A549 (cell line): ENCODE data around the gene RRP15. TPM values are rescaled to one million over a fixed set of nuclear protein-coding genes. Genes with fewer than 3 reads are reported as not detected.

Experiments used
- ATAC-seq, 2 experiments: fragments of 200-7000 bp in 1 of 2; fragments of >200 bp in 1 of 2; cut with Nextera tagmentation in 1 of 2; cut with Tn5 transposase in 1 of 2; 3 replicates each; pipeline versions ENCODE4 v1.8.0 to v1.9.1; 2018 to 2020; ENCODE audit warnings: mild to moderate bottlenecking in 1 of 2, moderate library complexity in 1 of 2
- CTCF ChIA-PET: fragments of 300-600 bp; sonication (Branson Sonifier 250); formaldehyde crosslinking; extraction: SDS; loops from one replicate; lab custom pipeline; 2021; ENCODE audit warnings: antibody characterized with exemption, inconsistent platforms; lab: Yijun Ruan, JAX
- POLR2A ChIA-PET: fragments of 350-600 bp; formaldehyde crosslinking; extraction: SDS; loops from one replicate; lab custom pipeline; 2021; ENCODE audit warnings: antibody characterized with exemption, inconsistent platforms; lab: Yijun Ruan, JAX
- DNase-seq, 2 experiments: peaks; one replicate each; pipeline versions ENCODE4 v3.0.0 to v3.0.0-alpha.2; 2011 to 2016; ENCODE audit warnings: low read depth in 1 of 2, low spot score in 1 of 2
- FAIRE-seq: peaks from 2 replicates; lab custom pipeline; 2011; peaks lifted over from hg19 to GRCh38; lab: Jason Lieb, UNC
- H3K27ac ChIP-seq, 2 experiments: fragments of >200 bp; sonication (Bioruptor Twin); formaldehyde crosslinking; 3 replicates each; pipeline ENCODE4 v1.5.1; 2016 to 2017
- H3K4me1 ChIP-seq: fragments of >200 bp; sonication (Bioruptor Twin); formaldehyde crosslinking; 3 replicates; pipeline ENCODE4 v1.6.1; 2016
- H3K4me2 ChIP-seq: fragments of >200 bp; sonication (Bioruptor Twin); formaldehyde crosslinking; 3 replicates; pipeline ENCODE4 v1.6.1; 2016
- H3K4me3 ChIP-seq: fragments of >200 bp; sonication (Bioruptor Twin); formaldehyde crosslinking; 3 replicates; pipeline ENCODE4 v1.5.1; 2016
- H3K9me3 ChIP-seq: fragments of >200 bp; sonication (Bioruptor Twin); formaldehyde crosslinking; 3 replicates; pipeline ENCODE4 v1.6.1; 2016
- BHLHE40 ChIP-seq: IDR thresholded peaks from 2 replicates; pipeline ENCODE4 v1.6.1; 2012; ENCODE audit warnings: low read depth, low read length, inconsistent platforms
- CBX8 ChIP-seq: fragments of 200-600 bp; sonication (generic); IDR thresholded peaks from 2 replicates; pipeline ENCODE4 v1.6.1; 2016
- CEBPB ChIP-seq, 2 experiments: fragments of >200 bp in 1 of 2; sonication (Bioruptor Twin) in 1 of 2; formaldehyde crosslinking in 1 of 2; IDR thresholded peaks; 2 replicates each; pipeline ENCODE4 v1.6.1; 2012 to 2016
- CHD2 ChIP-seq: fragments of 150-350 bp; IDR thresholded peaks from 2 replicates; pipeline ENCODE4 v1.6.1; 2014; ENCODE audit warnings: low read length; ENCODE audit not compliant: partially characterized antibody
- ESRRA ChIP-seq: fragments of 150-350 bp; IDR thresholded peaks from 2 replicates; pipeline ENCODE4 v1.6.1; 2014; ENCODE audit warnings: mild to moderate bottlenecking, low read length, borderline replicate concordance
- KDM5A ChIP-seq: fragments of 200-600 bp; sonication (generic); IDR thresholded peaks from 2 replicates; pipeline ENCODE4 v1.6.1; 2016; ENCODE audit warnings: antibody characterized with exemption, mild to moderate bottlenecking
- MAFK ChIP-seq: fragments of 450-650 bp; IDR thresholded peaks from 2 replicates; pipeline ENCODE4 v1.6.1; 2014; ENCODE audit not compliant: partially characterized antibody
- NFE2L2 ChIP-seq: fragments of 150-350 bp; conservative IDR thresholded peaks from 2 replicates; pipeline ENCODE4 v1.6.1; 2014; ENCODE audit warnings: low read length
- POLR2A ChIP-seq: IDR thresholded peaks from 2 replicates; pipeline ENCODE4 v1.6.1; 2012; ENCODE audit warnings: mild to moderate bottlenecking, low read length
- POLR2AphosphoS2 ChIP-seq: conservative IDR thresholded peaks from 2 replicates; pipeline ENCODE4 v1.6.1; 2012; ENCODE audit warnings: low read length, improper control_type of control experiment, inconsistent platforms
- RAD21 ChIP-seq, 2 experiments: fragments of >200 bp in 1 of 2; sonication (Bioruptor Twin) in 1 of 2; formaldehyde crosslinking in 1 of 2; IDR thresholded peaks in 1 of 2; conservative IDR thresholded peaks in 1 of 2; 2 replicates in 1 of 2; 3 replicates in 1 of 2; pipeline ENCODE4 v1.6.1; 2012 to 2018; ENCODE audit warnings: inconsistent platforms in 1 of 2
- SMC3 ChIP-seq: fragments of >200 bp; sonication (Bioruptor Twin); formaldehyde crosslinking; IDR thresholded peaks from 3 replicates; pipeline ENCODE4 v1.6.1; 2018; ENCODE audit warnings: inconsistent platforms
- ZNF302 ChIP-seq: fragments of 250-450 bp; sonication (Bioruptor Pico); IDR thresholded peaks from 2 replicates; pipeline ENCODE4 v1.9.0; 2021; ENCODE audit warnings: inconsistent platforms, mild to moderate bottlenecking, moderate library complexity
- ZSCAN20 ChIP-seq: fragments of 250-450 bp; sonication (Bioruptor Pico); IDR thresholded peaks from 2 replicates; pipeline ENCODE4 v1.8.0; 2022; ENCODE audit warnings: mild to moderate bottlenecking, moderate library complexity
- WGBS: methylation state at CpG from one replicate; pipeline ENCODE4 v1.1.6; 2017; ENCODE audit errors: missing lambda C conversion rate; 5-methylcytosine and 5-hydroxymethylcytosine counted together
- polyA plus RNA-seq, 4 experiments: library from polyadenylated mRNA; depleted of rRNA in 3 of 4; stranded (reverse); fragments of >200 nt; fragmentation: RNase III in 1 of 4; extraction: RNeasy Plus Mini Kit Qiagen cat#74134 plus additional on column Dnase treatment in 1 of 4; gene quantifications; 2 replicates in 3 of 4; 3 replicates in 1 of 4; pipeline ENCODE4 v1.2.3, GENCODE V29; 2011 to 2017
- TF ChIP-seq, protein P1 (sequence below): fragments of 200-600 bp; sonication (generic); IDR thresholded peaks from 2 replicates; pipeline ENCODE4 v1.6.1; 2016; ENCODE audit warnings: antibody characterized with exemption, mild to moderate bottlenecking, moderate library complexity
- TF ChIP-seq, protein P2 (sequence below): fragments of >200 bp; sonication (Bioruptor Twin); formaldehyde crosslinking; IDR thresholded peaks from 3 replicates; pipeline ENCODE4 v1.5.1; 2016

Gene RRP15
- polyA plus RNA-seq, 2 of the 4 experiments (the other 2 are of a cell fraction) = 15.6 to 19.5 TPM

DNA sequence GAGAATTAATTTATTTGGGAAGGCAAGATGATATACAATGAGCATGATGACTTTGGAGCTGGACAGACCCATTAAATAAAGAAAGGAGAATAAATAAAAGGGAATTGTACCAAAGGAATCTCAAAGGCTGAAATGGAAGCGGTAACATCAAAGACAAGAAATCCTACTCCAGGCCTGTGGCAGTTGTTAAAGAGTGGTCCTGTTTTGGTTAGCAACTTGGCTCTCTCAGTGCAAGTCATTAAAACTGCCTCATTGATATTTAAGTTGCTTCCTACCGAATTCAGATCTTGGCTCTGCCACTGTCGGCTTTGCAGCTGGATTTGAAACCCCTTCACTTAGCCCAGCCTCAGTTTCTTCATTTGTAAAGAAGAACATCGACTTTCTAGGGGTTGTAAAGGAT, 70.2 kb downstream of the RRP15 start:
- ATAC-seq (no peak), DNase-seq (no peak), FAIRE-seq (no peak)
- TF ChIP-seq POLR2A = no peak
- TF ChIP-seq MAFK = no peak
- TF ChIP-seq, protein P1, sequence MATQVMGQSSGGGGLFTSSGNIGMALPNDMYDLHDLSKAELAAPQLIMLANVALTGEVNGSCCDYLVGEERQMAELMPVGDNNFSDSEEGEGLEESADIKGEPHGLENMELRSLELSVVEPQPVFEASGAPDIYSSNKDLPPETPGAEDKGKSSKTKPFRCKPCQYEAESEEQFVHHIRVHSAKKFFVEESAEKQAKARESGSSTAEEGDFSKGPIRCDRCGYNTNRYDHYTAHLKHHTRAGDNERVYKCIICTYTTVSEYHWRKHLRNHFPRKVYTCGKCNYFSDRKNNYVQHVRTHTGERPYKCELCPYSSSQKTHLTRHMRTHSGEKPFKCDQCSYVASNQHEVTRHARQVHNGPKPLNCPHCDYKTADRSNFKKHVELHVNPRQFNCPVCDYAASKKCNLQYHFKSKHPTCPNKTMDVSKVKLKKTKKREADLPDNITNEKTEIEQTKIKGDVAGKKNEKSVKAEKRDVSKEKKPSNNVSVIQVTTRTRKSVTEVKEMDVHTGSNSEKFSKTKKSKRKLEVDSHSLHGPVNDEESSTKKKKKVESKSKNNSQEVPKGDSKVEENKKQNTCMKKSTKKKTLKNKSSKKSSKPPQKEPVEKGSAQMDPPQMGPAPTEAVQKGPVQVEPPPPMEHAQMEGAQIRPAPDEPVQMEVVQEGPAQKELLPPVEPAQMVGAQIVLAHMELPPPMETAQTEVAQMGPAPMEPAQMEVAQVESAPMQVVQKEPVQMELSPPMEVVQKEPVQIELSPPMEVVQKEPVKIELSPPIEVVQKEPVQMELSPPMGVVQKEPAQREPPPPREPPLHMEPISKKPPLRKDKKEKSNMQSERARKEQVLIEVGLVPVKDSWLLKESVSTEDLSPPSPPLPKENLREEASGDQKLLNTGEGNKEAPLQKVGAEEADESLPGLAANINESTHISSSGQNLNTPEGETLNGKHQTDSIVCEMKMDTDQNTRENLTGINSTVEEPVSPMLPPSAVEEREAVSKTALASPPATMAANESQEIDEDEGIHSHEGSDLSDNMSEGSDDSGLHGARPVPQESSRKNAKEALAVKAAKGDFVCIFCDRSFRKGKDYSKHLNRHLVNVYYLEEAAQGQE = no peak
- TF ChIP-seq ZNF302 (CRISPR knock-in tag) = no peak
- POLR2A ChIA-PET = no interaction called here
- Histone ChIP-seq H3K4me2 (no peak overlapping the region), H3K4me1 (peaks cover 95% of the 10 kb centered on the region), H3K27ac (peak overlapping the region in 1 of 2 experiments; percentile 62; a peak in 3 of 6 replicates), H3K9me3 (no peaks in the 10 kb centered on the region), H3K4me3 (no peak overlapping the region)
- 71% methylated on average over 4 of the region's 4 CpGs for WGBS
- CTCF ChIA-PET = interaction anchor here (0.7 to 0.9 kb wide), 2 partner anchors 9 to 10 kb away, joined by 3 read pairs; no protein-coding TSS in a partner anchor

DNA sequence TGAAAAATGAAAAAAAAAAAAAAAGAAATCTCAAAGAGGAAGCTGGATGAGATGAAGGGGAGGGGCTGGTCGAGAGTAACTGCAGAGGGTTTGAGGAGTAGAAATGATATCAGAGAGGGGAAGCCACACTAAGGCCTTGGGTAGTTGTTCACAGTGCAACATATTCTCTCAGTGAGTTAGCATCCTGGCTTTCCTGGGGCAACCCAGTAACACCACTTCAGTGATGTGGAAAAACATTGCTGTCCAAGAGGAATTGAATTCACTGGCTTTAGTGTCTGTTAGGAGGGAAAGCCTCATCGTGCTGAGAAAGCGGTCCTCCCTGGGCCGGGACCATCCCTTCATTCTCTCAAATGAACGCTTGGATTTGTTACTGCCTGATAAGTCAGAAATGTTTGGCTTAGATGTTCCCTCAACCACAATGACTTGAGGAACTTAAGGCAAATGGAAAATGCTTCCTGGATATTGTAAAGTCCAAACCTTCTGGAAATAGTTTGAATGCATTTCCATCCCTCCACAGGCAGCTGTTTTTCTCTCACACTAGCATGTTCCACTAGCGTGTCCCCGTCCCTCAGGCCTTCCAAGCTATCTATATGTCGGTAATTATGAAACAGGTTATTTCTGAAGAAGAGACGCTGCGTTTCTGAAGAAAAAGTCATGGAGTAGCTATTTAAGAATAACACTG, 72.3 kb downstream of the RRP15 start:
- no peak overlapping the region for H3K4me3 ChIP-seq
- no peak for FAIRE-seq

DNA sequence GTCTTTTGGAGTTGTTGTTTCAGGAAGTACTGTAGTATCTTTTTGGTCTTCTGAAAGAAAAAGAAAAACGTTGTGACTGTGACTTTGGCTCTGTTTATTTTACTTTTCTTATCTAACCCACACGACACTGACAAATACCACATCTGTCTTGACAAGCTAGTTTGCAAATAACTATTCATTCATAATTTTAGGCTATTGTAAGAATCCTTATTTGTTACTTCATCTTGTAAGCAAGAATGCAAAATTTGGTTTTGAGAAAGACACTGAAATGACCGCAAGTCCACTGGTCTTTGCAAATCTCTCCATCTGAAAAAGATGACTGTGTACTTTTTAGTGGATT, 72.8 kb downstream of the RRP15 start:
- WGBS = 63% methylated on average over 3 of the region's 3 CpGs
- Histone ChIP-seq H3K4me3 (no peak overlapping the region), H3K4me1 (peaks cover 93% of the 10 kb centered on the region), H3K27ac (peak overlapping the region in 1 of 2 experiments; percentile 66; a peak in 3 of 6 replicates), H3K4me2 (no peak overlapping the region), H3K9me3 (no peaks in the 10 kb centered on the region)
- ATAC-seq = no peak
- ChIA-PET CTCF (interaction anchor here (1.4 kb wide), 1 partner anchor 11 kb away, joined by 3 read pairs; no protein-coding TSS in a partner anchor), POLR2A (interaction anchor here (1.0 kb wide), 1 partner anchor 13 kb away, joined by 3 read pairs; the partner anchor contains the start of gene TGFB2)
- DNase-seq = no peak
- TF ChIP-seq CEBPB (IDR thresholded peaks at IDR 0.05) = no peak
- no peak for FAIRE-seq

More for the DNA sequence above, 72.3 kb downstream of the RRP15 start:
- DNase-seq (no peak), ATAC-seq (no peak; a peak in 2 of 6 replicates)
- WGBS = 87% methylated on average over 10 of the region's 10 CpGs
- ChIA-PET CTCF (interaction anchor here (1.4 kb wide), 1 partner anchor 10 kb away, joined by 3 read pairs; no protein-coding TSS in a partner anchor), POLR2A (no interaction called here)
- no peak overlapping the region for H3K4me2 ChIP-seq
- H3K9me3 ChIP-seq = no peaks in the 10 kb centered on the region
- H3K4me1 ChIP-seq = peaks cover 93% of the 10 kb centered on the region
- no peak for TF ChIP-seq CHD2
- no peak for TF ChIP-seq ZSCAN20 (CRISPR knock-in tag)
- TF ChIP-seq BHLHE40 = no peak
- peak overlapping the region; percentile 23 to 66; a peak in 3 of 6 replicates for H3K27ac ChIP-seq

DNA sequence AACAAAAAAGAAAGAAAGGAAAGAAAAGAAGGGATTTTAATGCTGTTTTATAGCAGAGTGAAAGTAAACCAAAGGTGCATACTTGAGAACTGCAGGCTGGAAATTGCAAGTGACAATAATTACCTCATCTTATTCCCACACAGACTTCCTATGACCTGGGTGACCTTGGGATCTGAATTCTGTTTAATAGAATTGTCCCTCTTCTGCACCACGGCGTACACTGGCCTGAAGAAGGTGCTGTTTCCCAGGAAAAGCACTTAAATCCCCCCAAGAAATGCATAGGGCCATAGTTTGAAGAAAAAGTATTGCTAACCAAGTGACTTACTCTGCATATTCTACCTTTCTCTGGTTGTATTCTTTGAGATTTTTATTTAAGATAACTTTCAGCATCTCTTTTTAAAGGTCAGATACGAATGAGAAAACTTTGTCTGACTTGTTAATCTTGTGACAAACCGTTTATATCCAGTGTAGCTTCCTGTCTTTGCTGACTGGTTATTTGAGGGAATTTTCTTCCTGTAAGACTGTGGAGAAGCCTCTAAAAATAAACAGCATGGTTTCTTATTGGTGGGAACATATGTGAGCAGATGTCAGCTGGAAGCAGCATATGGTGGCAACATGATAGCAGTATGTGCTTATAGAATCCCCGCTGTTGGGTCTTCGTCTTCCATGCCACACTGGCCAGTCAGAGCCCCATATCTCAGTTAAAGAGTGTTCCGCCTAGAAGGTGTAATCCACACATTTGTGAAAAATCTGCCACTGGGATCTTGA, 76.4 kb downstream of the RRP15 start:
- TF ChIP-seq, protein P2, sequence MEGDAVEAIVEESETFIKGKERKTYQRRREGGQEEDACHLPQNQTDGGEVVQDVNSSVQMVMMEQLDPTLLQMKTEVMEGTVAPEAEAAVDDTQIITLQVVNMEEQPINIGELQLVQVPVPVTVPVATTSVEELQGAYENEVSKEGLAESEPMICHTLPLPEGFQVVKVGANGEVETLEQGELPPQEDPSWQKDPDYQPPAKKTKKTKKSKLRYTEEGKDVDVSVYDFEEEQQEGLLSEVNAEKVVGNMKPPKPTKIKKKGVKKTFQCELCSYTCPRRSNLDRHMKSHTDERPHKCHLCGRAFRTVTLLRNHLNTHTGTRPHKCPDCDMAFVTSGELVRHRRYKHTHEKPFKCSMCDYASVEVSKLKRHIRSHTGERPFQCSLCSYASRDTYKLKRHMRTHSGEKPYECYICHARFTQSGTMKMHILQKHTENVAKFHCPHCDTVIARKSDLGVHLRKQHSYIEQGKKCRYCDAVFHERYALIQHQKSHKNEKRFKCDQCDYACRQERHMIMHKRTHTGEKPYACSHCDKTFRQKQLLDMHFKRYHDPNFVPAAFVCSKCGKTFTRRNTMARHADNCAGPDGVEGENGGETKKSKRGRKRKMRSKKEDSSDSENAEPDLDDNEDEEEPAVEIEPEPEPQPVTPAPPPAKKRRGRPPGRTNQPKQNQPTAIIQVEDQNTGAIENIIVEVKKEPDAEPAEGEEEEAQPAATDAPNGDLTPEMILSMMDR = peak; percentile 66
- peak; percentile 84 to 85 for TF ChIP-seq RAD21 (conservative IDR thresholded peaks at IDR 0.05 in 1 of 2, IDR thresholded peaks at IDR 0.05 in 1 of 2)
- peak; percentile 79 for TF ChIP-seq SMC3
- peak; percentile 92 for TF ChIP-seq ESRRA
- no peak for TF ChIP-seq NFE2L2
- TF ChIP-seq CBX8 = no peak
- peak; percentile 22; the same call in 1 of the 2 replicates for TF ChIP-seq POLR2AphosphoS2
- TF ChIP-seq KDM5A = 0 out of 2 replicates have a peak, but pooled peaks have one; percentile 37
- FAIRE-seq = no peak
- 65% methylated on average over 7 of the region's 7 CpGs for WGBS
- POLR2A ChIA-PET = no interaction called here
- CTCF ChIA-PET = interaction anchor here (0.5 to 1.5 kb wide), 6 partner anchors 9 to 1033 kb away, joined by 3 to 5 read pairs (median 3); no protein-coding TSS in a partner anchor
- peak overlapping the region; percentile 23; the same call in 2 of the 3 replicates for H3K4me2 ChIP-seq
- peak overlapping the region; percentile 83 to 90 for H3K27ac ChIP-seq
- peaks cover 91% of the 10 kb centered on the region for H3K4me1 ChIP-seq
- peak; percentile 27 to 52; a peak in 3 of 6 replicates for ATAC-seq
- no peak overlapping the region for H3K4me3 ChIP-seq
- H3K9me3 ChIP-seq = no peaks in the 10 kb centered on the region
- peak in 1 of 2 experiments; percentile 77 for DNase-seq
